Dendritic cell treated with granulocyte-macrophage colony-stimulating factor and Interleukin-4, amounts not matched to agents 40 ng/mL and 50 ng/mL, for 4 days (primary cell): Measurements from ENCODE around the gene ALG1.
A peak's percentile ranks its signal among the peaks of the same experiment; 100 is the strongest.

Experiments used
- H3K27ac Mint-ChIP-seq: one replicate; pipeline ENCODE4 v1.8.0; 2022; ENCODE audit warnings: mild to moderate bottlenecking, mixed read lengths
- H3K27me3 Mint-ChIP-seq: one replicate; pipeline ENCODE4 v1.8.0; 2022; ENCODE audit warnings: mild to moderate bottlenecking, mixed read lengths
- H3K36me3 Mint-ChIP-seq: one replicate; pipeline ENCODE4 v1.8.0; 2022; ENCODE audit warnings: low read depth, mixed read lengths
- H3K4me1 Mint-ChIP-seq: one replicate; pipeline ENCODE4 v1.8.0; 2022; ENCODE audit warnings: low read depth, mixed read lengths
- H3K4me3 Mint-ChIP-seq: one replicate; pipeline ENCODE4 v1.8.0; 2022; ENCODE audit warnings: mild to moderate bottlenecking, moderate library complexity, mixed read lengths
- H3K9me3 Mint-ChIP-seq: one replicate; pipeline ENCODE4 v1.8.0; 2022; ENCODE audit warnings: mixed read lengths
- intact Hi-C: fragments of 100-400 bp; cut with micrococcal nuclease; formaldehyde crosslinking; loops from one replicate; pipeline ENCODE4 v1.15.0; 2022

Gene ALG1

GRCh38 chr16:5059386-5060072 lies 12.1 kb upstream of the ALG1 start:
- no peak overlapping the region for H3K4me3 Mint-ChIP-seq
- intact Hi-C loops, result loop anchor here (5.0 kb wide), 1 partner anchor 33 kb away; no protein-coding TSS in a partner anchor
- no peaks in the 10 kb centered on the region for H3K9me3 Mint-ChIP-seq
- H3K36me3 Mint-ChIP-seq, result no peaks in the 10 kb centered on the region
- no peak overlapping the region for H3K27ac Mint-ChIP-seq
- H3K4me1 Mint-ChIP-seq, result no peaks in the 10 kb centered on the region
- H3K27me3 Mint-ChIP-seq, result peaks cover 10% of the 10 kb centered on the region

- Mint-ChIP-seq H3K36me3 (no peaks in the 10 kb centered on the region), H3K9me3 (no peaks in the 10 kb centered on the region), H3K27ac (no peak overlapping the region), H3K4me1 (no peaks in the 10 kb centered on the region), H3K27me3 (peaks cover 10% of the 10 kb centered on the region), H3K4me3 (no peak overlapping the region)
- intact Hi-C loops, result no loop called here
These were observed 11.5 kb upstream of the ALG1 start for GRCh38 chr16:5060073-5060641.

GRCh38 chr16:5062051-5062450 lies 9.6 kb upstream of the ALG1 start:
- no peak overlapping the region for H3K4me3 Mint-ChIP-seq
- intact Hi-C loops, result no loop called here
- no peaks in the 10 kb centered on the region for H3K36me3 Mint-ChIP-seq
- H3K27me3 Mint-ChIP-seq, result peaks cover 11% of the 10 kb centered on the region
- H3K9me3 Mint-ChIP-seq, result no peaks in the 10 kb centered on the region
- H3K4me1 Mint-ChIP-seq, result no peaks in the 10 kb centered on the region
- H3K27ac Mint-ChIP-seq, result no peak overlapping the region

- Mint-ChIP-seq H3K4me1 (no peaks in the 10 kb centered on the region), H3K27me3 (peaks cover 15% of the 10 kb centered on the region), H3K27ac (no peak overlapping the region), H3K4me3 (no peak overlapping the region), H3K36me3 (no peaks in the 10 kb centered on the region), H3K9me3 (no peaks in the 10 kb centered on the region)
- intact Hi-C loops, result no loop called here
These were observed 8.6 kb upstream of the ALG1 start for GRCh38 chr16:5062790-5063765.

- Mint-ChIP-seq H3K27me3 (peaks cover 16% of the 10 kb centered on the region), H3K4me3 (no peak overlapping the region), H3K9me3 (no peaks in the 10 kb centered on the region), H3K36me3 (no peaks in the 10 kb centered on the region), H3K27ac (no peak overlapping the region), H3K4me1 (no peaks in the 10 kb centered on the region)
- intact Hi-C loops, result no loop called here
These were observed 6.7 kb upstream of the ALG1 start for GRCh38 chr16:5064915-5065314.

GRCh38 chr16:5065326-5065725 lies 6.3 kb upstream of the ALG1 start:
- H3K4me3 Mint-ChIP-seq, result no peak overlapping the region
- intact Hi-C loops, result no loop called here

GRCh38 chr16:5065813-5066212 lies 5.8 kb upstream of the ALG1 start, which contains the start of gene C16orf89:
Gene C16orf89, minus strand, starts transcription at chr16:5065956. Its CDS starts 48 bp downstream, at chr16:5065908.
- no peak within 1 kb of the TSS for H3K27ac Mint-ChIP-seq
- H3K4me1 Mint-ChIP-seq, result no peaks in the 10 kb centered on the region
- intact Hi-C loops, result no loop called here
- H3K9me3 Mint-ChIP-seq, result no peaks in the 10 kb centered on the region
- H3K27me3 Mint-ChIP-seq, result peaks cover 16% of the 10 kb centered on the region
- no peaks in the 10 kb centered on the region for H3K36me3 Mint-ChIP-seq
- no peak within 1 kb of the TSS for H3K4me3 Mint-ChIP-seq

More at GRCh38 chr16:5065326-5065725, 6.3 kb upstream of the ALG1 start:
- peaks cover 16% of the 10 kb centered on the region for H3K27me3 Mint-ChIP-seq
- no peaks in the 10 kb centered on the region for H3K4me1 Mint-ChIP-seq
- no peaks in the 10 kb centered on the region for H3K9me3 Mint-ChIP-seq
- H3K36me3 Mint-ChIP-seq, result no peaks in the 10 kb centered on the region
- no peak overlapping the region for H3K27ac Mint-ChIP-seq

- Mint-ChIP-seq H3K9me3 (no peaks in the 10 kb centered on the region), H3K4me1 (peaks cover 6% of the 10 kb centered on the region), H3K4me3 (no peak overlapping the region), H3K27me3 (peaks cover 16% of the 10 kb centered on the region), H3K27ac (no peak overlapping the region), H3K36me3 (peaks cover 1% of the 10 kb centered on the region)
- intact Hi-C loops, result no loop called here
These were observed 5.1 kb upstream of the ALG1 start for GRCh38 chr16:5066511-5066910.

GRCh38 chr16:5069048-5069447 lies 2.6 kb upstream of the ALG1 start:
- peaks cover 24% of the 10 kb centered on the region for H3K4me1 Mint-ChIP-seq
- intact Hi-C loops, result no loop called here
- no peak overlapping the region for H3K27ac Mint-ChIP-seq
- H3K27me3 Mint-ChIP-seq, result peaks cover 9% of the 10 kb centered on the region
- H3K4me3 Mint-ChIP-seq, result no peak overlapping the region
- H3K36me3 Mint-ChIP-seq, result peaks cover 12% of the 10 kb centered on the region
- no peaks in the 10 kb centered on the region for H3K9me3 Mint-ChIP-seq

GRCh38 chr16:5069854-5070253 lies 1.8 kb upstream of the ALG1 start:
- H3K27me3 Mint-ChIP-seq, result peaks cover 5% of the 10 kb centered on the region
- H3K4me1 Mint-ChIP-seq, result peaks cover 24% of the 10 kb centered on the region
- H3K27ac Mint-ChIP-seq, result no peak overlapping the region
- peaks cover 20% of the 10 kb centered on the region for H3K36me3 Mint-ChIP-seq
- no peaks in the 10 kb centered on the region for H3K9me3 Mint-ChIP-seq
- intact Hi-C loops, result loop anchor here (10.0 kb wide), 1 partner anchor 225 kb away; the partner anchor contains the start of genes GLYR1 and UBN1
- no peak overlapping the region for H3K4me3 Mint-ChIP-seq

GRCh38 chr16:5070431-5071186 lies 1.0 kb upstream of the ALG1 start:
- no peak overlapping the region for H3K4me3 Mint-ChIP-seq
- peaks cover 5% of the 10 kb centered on the region for H3K27me3 Mint-ChIP-seq
- no peaks in the 10 kb centered on the region for H3K9me3 Mint-ChIP-seq
- peaks cover 24% of the 10 kb centered on the region for H3K4me1 Mint-ChIP-seq
- peak overlapping the region; percentile 92 for H3K27ac Mint-ChIP-seq
- intact Hi-C loops, result loop anchor here (10.0 kb wide), 1 partner anchor 226 kb away; the partner anchor contains the start of genes GLYR1 and UBN1
- H3K36me3 Mint-ChIP-seq, result peaks cover 28% of the 10 kb centered on the region

- Mint-ChIP-seq H3K36me3 (peaks cover 35% of the 10 kb centered on the region), H3K9me3 (no peaks in the 10 kb centered on the region), H3K27ac (peak overlapping the region; percentile 92), H3K4me1 (peaks cover 24% of the 10 kb centered on the region), H3K4me3 (peak overlapping the region; percentile 90), H3K27me3 (peaks cover 5% of the 10 kb centered on the region)
- intact Hi-C loops, result loop anchor here (10.0 kb wide), 1 partner anchor 227 kb away; the partner anchor contains the start of genes GLYR1 and UBN1
These were observed 332 bp upstream of the ALG1 start for GRCh38 chr16:5071341-5071680.
